PC-9 (cell line): Measurements from ENCODE around the gene MLH1.

Experiments used
- CTCF ChIP-seq: fragments of 200-600 bp; sonication (generic); conservative IDR thresholded peaks from 2 replicates; pipeline ENCODE4 v1.6.1; 2017; ENCODE audit warnings: mixed run types, antibody characterized with exemption, mild to moderate bottlenecking, moderate library complexity
- EZH2 ChIP-seq: fragments of 200-600 bp; sonication (generic); IDR thresholded peaks from 2 replicates; pipeline ENCODE4 v1.8.0; 2017; ENCODE audit warnings: antibody characterized with exemption, low read depth

- TF ChIP-seq EZH2: no peak
- TF ChIP-seq CTCF: no peak
Observed at GRCh38 chr3:37098884-37099283, 105.6 kb downstream of the MLH1 start.
